CD1c-positive myeloid dendritic cell (primary cell): ENCODE results near the gene ZNF134.

Experiments used
- DNase-seq: peaks from one replicate; pipeline ENCODE4 v3.0.0-alpha.2; 2016; ENCODE audit errors: extremely low spot score

ZNF134 gene

DNA sequence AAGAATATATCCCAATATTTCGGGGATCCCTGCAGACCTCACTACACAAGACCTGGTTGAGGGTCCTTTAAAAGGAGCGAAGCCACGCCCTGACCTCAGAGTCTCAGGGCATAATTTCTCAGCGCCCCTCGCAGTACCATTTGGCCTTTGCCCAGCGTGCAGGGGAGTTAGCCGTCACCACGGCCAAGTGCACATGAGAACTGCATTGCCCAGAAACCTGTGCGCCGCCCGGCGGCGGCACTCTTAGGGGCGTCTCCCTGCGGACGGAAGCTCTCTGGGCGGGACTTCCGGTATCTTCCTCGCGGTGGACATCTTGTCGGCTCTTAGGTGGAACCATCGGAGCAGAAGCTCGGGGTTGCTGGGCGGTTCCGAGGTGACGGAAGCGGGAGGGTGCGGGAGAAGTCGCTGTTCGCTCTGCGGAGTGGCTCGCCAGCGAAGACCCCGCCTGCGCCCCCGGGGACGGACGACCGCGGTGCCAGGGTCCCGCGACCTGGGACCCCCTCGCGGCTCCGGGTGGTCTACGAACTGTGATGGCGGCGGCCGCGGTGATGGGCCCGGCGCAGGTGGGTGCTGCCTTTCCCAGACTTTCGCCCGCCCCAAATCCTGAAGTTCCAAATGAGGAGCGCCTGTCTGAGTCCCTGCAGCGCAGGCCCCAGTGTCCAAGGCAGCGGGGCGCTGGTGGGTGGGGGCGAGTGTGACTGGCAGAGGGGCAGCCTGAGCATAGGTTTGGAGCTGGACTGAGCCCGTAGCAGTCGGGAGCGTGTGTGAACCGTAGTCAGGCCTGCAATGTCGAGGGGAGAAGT is at the start of gene ZNF134:
Gene ZNF134, plus strand, starts transcription at position 302 of the 803 bp plus-strand sequence. CDS start 5,227 bp downstream, outside the sequence.
- DNase-seq = peak; percentile 96

DNA sequence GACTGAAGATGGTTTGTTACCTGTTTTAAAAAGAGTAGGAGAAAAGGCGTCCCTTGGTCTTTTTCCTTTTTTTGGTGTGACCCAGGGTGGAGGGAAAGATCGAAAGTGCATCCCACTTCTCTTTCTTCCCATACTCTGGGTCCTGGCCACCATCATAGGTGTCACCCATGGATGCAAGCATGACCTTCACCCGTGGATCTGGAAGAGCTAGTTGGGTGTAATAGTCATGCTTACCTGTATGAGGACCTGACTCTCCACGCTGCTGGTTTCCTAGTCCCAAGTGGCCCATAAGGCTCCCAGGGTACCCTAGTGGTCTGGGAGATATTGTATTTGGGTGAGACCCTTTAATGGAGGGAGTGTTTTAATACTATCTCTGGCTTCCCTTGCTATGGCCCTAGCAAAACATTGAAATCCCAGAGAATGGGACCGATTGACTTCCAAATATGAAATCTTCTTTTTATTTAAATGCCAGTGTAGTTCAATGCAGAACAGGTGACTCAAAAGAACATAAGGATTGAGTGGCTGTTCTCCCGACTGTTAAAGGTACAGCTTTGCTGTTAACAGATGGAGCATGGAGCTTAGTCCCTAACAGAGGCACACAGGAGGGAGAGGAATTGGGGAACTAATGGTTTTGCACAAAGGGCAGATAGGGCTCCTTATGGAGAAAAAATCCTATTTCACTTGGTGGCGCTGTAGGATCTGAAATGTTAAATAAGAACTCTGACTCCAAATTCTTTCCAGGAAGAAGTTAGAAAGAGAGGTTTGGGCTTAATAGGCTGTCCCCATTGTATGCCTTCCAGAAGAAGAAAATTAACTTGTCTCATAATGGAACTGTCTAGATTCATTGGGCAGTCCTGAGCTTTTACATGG is 47.4 kb upstream of the ZNF134 start:
- DNase-seq = no peak

DNA sequence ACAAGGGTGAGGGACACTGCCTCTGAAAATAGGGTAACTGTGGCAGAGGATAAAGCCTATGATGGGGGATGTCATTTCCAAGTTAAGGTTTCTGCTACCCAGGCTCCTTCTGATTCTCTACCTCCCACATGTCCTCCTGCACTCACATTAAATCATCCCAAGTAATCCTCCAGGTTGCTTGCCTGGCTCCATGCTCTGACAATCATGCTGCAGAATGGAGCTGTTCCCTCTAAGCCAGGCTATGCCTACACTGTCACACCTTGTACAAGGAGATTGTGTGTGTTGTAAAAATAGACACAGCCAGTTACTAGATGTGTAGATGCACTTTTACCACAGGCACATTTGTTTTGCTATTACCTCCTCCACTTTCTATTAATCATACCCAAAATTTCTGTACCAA is 43.3 kb upstream of the ZNF134 start:
- no peak for DNase-seq

DNA sequence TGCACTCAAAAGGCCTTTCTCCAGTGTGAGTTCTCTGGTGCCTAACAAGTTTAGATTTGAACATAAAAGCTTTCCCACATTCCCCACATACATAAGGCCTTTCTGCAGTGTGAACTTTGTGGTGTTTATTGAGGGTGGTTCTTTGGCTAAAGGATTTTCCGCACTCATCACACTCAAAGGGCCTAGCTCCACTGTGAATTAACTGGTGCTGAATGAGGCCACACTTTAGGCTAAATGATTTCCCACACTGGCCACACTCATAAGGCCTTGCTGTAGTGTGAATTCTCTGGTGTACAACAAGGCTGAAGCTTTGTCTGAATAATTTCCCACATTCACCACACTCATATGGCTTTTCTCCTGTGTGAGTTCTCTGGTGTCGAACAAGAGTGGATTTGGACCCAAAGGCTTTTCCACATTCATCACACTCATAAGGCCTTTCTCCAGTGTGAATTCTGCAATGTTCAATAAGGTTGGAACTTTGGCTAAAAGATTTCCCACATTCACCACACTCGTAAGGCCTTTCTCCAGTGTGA is 41.6 kb upstream of the ZNF134 start:
- DNase-seq = no peak

DNA sequence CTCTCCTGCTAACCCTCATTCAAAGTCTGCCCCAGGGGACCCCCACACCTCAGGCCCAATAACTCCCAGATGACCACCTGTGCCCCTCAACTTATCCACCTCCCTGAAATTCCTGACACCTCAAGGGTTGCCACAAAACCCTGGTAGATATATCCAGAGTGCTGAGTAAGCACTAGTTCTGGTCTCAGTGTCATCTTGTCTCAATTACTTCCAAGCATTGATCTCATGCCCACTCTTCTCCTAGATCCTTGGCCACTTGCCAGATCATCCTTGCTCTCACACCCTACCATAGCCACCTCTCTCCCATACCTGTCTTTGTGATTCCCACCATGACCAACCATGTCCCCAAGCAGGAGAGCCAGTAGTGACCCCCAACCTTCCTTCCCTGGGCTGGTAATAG is 37.4 kb upstream of the ZNF134 start:
- no peak for DNase-seq

DNA sequence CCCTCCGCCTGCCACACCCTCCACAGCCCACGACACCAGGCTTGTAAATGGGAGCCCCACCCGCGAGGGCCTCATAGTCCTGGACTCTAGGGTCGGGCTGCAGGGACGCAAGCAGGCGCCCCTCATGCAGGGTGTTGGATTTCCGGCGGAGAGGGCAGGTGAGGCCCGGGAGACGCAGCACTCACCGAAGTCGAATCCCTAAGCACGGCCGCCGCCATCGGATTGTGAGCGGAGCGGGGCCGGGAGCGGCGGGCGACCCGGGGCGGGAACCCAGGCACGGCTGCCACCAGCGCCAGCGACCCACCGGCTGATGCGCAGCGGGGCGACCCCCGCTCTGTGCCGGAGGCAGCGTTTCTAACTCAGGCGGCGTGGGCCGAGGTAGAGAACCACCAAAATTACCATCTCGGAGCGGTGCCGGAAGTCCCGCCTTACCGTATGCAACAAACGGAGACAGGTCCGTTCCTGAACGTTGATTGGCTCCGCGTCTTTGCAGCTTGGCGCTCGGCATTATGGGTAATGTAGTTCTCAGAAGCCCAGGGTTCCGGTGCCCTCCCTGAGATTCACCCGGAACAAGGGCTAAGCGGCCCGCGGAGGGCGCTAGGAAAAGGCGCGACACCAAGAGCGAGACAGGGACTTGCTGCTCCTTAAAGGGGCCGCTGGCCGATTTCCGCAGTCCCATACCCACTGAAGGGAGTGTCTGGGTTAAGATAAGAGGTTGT is 35.4 kb upstream of the ZNF134 start, which contains the start of gene ZNF416:
Gene ZNF416, minus strand, starts transcription at position 425 of the 719 bp plus-strand sequence. Its CDS starts 207 bp downstream, at position 218.
- peak; percentile 99 for DNase-seq

DNA sequence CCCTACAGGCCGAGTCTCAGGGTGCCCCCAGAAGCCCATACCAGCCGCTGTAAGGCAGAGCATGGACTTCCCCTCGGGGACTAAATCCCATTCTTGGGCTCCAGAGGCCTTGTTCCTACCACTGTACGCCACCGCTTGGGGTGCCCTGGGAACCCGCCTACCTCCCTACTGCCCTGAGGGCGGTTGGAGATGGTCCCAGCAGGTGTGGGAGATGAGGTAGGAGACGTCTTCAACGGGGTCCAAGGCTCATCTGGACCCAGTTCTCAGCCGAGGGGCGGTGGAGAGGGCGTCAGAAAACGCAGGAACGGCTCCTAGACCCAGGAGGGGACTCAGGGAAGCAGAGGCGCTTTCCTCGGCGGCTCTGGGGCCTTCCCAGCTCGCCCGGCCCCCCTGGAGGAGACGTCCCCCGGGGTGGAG is 30.9 kb upstream of the ZNF134 start:
- DNase-seq = no peak

DNA sequence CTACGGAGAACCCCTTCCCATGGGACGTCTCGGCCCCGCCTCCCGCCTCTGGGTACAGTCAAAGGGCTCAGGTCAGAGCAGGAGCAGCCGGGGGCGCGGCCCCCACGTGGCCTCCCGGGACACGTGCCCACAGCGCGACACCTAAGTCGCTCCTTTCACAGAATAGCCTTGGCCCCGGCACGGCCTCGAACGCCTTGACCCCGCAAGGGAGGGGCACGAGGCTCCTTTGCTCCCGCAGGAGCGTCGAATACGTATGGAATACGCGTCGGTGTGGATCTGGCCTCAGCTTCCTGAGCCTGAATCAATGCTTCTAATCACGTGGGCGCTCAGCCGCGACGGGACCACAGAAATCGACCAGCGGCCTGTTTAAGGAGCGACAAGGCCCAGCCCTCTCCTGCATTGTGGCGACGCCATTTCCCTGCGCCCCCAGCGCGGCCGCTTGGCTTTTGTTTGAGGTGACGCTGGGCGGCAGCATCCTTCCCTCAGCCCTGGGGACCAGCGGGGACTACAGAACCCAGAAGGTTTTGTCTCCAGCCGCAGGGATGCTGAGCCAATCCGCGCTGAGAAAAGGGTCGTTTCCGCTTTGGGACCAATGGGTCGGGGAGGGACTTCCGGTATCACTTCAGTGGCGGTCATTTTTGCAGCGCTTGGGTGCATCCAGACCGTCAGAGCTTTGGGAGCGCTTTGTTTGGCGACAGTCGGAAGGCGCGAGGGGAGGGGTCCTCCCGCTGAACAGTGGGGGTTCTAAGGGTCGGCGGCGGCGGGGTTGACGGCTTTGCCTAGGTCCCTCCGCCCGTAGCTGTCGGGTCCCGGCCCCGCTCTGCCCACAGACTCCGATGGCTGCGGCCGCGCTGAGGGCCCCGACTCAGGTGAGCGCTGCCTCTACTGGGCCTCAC is 30.3 kb upstream of the ZNF134 start, which contains the start of gene ZIK1:
Gene ZIK1, plus strand, starts transcription at position 625 of the 896 bp plus-strand sequence. Its CDS starts 212 bp downstream, at position 837.
- peak; percentile 94 for DNase-seq

DNA sequence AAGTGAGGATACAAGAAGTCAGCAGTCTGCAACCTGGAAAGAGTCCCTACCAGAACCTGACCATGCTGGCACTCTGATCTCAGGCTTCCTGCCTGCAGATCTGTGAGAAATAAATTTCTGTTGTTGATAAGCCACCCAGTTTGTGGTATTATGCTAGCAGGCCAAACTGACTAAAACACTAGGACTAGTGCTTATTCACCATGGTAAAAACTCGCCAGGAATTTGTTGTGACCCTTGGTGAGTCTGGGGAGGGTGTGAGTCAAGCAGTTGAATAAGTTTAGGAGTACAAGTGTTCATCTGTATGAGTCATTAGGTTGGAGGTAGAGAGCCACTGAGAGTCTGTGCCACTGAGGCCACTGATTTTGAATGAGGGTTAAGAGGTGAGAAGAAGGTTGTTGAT is 26.5 kb upstream of the ZNF134 start:
- DNase-seq = no peak

DNA sequence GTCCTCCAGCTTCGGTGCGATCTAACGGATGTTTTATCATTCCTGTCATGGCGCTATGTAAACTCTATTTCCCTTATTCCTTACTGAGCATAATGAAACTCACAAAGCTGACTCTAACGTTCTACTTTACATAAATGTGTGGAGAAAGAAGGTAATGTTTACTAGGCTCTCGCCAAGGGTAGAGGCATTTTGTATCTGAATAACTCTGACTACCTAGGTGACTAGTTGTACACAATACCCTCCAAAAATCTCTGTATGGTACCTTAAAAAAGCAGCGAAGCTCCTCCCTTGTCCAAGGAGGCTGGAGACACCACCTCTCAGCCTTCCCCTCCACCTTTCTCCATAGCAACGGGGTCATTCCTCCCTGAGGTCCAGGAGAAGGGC is 14.7 kb upstream of the ZNF134 start:
- DNase-seq = no peak

DNA sequence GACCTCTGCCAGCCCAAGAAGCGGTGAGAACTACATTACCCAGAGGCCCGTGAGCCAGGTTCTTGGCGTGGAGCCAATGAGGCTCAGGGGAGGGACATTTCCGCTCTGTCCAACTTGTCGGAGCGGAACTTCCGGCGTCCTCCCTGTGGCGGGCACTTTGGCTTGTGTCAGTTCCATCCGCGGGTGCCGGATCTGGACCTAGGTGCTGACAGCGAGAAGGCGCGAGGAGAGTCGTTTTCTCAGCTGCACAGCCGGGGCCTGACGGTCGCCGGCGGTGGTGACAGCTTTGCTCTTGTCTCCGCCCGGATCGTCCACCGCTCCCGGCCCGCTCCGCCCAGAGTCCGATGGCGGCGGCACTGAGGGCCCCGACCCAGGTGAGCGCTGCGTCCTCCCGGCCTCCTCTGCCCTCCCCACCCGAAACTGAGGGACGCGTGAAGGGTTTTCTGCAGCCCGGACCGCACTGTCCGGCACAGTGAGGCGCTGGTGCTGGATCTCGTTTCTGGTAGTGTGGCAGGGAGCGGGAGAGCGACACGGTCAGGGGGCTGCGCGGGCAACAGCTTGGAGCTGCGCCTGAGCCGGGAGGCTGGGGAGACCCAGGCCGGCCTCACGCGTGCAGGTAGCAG is 14.2 kb upstream of the ZNF134 start, which contains the start of gene ZNF530:
Gene ZNF530, plus strand, starts transcription at position 125 of the 623 bp plus-strand sequence. CDS start 4,461 bp downstream, outside the sequence.
- peak; percentile 95 for DNase-seq

DNA sequence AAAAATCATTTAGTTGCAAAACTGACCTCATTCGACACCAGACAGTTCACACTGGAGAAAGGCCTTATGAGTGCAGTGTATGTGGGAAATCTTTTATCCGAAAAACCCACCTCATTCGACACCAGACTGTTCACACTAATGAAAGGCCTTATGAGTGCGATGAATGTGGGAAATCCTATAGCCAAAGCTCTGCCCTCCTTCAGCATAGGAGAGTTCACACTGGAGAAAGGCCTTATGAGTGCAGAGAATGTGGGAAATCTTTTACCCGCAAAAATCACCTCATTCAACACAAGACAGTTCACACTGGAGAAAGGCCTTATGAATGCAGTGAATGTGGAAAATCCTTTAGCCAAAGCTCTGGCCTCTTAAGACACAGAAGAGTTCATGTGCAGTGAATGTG is 7.1 kb upstream of the ZNF134 start:
- DNase-seq = no peak

DNA sequence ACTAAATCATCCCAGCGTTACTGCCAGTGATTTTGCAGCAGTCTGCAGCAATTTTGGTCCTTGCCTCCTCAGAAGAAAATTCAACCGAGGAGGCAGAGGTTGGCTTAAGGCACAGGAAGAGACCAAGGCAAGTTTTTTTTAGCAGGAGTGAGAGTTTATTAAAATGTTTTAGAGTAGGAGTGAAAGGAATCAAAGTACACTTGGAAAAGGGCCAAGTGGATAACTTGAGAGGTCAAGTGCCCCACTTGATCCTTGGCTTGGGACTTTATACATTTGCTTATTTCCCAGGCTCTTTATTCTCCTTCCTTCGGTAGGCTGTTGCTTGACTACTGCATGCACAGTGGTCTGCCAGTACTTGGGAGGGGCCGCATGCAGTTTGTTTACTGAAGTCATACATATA is 2.9 kb upstream of the ZNF134 start:
- no peak for DNase-seq

DNA sequence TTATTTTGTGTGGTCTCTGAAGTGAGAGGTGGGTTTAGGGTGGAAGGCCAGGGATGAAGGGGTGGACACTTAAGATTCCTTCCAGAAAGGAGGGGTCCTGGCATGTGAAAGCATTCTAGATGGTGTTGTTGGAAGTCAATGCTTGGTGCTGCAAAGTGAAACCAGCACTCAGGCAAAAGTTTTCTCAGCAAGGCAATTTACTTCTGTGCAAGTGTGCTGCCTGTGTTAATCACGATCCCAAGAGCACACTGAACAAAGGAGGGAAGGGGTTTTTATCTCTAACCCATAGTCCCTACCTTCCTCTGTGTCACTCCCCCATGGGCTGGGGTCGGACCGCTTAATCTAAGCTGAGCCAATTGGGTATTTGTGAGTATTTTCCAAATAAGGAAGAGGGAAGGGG is 1.3 kb downstream of the ZNF134 start:
- DNase-seq = no peak

DNA sequence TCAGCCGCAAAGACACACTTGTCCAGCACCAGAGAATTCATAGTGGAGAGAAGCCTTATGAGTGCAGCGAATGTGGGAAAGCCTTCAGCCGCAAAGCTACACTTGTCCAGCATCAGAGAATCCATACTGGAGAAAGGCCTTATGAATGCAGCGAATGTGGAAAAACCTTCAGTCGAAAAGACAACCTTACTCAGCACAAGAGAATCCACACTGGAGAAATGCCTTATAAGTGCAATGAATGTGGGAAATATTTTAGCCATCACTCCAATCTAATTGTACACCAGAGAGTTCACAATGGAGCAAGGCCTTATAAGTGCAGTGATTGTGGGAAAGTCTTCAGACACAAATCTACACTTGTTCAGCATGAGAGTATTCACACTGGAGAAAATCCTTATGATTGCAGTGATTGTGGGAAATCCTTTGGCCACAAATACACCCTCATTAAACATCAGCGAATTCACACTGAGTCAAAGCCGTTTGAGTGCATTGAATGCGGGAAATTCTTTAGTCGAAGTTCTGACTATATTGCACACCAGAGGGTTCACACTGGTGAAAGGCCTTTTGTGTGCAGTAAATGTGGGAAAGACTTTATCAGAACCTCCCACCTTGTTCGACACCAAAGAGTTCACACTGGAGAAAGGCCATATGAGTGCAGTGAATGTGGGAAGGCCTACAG is 6.8 kb downstream of the ZNF134 start:
- DNase-seq = no peak

DNA sequence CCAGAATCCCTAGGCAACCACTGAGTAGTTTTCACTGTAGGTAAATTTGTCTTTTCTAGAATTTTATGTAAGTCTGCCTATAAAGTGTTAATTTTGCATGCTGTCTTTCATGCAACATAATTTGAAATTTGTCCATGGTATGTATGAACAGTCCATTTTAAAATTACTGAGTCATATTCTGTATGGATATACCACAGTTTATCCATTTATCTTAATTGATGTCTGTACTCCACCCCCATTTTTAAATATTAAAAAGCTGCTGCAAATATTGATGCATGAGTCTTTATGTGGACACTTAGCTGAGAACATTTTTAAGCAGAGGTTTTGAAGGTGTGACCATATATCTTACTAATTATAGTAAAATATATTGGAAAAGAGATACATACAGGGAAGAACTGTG is 9.0 kb downstream of the ZNF134 start:
- no peak for DNase-seq

DNA sequence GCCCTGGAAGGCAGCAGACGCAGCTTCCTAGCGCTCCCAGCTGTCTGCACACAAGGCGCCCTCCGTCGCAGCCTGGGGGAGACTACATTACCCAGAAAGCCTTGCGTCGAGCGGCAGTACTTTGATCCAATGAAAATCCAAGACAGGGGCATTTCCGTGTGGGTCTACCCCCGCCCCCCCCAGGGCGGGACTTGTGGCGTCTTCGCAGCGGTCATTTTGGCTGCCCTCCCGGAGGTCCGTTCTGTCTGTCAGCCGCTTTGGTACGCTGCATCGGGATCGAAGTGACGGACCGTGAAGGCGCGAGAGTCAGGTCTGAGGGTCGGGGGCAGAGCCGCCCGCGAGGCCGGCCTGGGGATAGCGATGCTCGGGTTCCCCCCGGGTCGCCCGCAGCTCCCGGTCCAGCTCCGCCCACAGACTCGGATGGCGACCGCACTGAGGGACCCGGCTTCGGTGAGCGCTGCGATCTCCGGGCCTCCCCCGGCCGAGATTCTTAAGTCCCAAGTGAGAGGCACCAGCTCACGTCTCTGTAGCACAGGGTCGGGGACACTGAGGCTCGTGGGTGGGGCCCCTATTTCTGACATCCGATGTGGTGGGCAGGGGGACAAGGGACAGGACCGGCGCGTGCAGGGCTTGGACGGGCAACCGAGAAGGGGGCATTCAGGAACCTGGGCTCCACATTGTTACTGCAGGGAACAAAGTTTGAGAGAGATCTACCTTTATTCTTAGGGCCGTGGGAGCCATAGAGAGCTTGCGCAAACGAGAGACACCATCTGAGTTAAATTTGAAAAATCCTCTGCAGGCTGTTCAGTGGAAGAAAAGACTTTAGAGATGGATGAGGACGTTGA is 19.2 kb downstream of the ZNF134 start, which contains the start of gene ZNF211:
Gene ZNF211, plus strand, starts transcription at position 182 of the 845 bp plus-strand sequence. Its CDS starts 179 bp downstream, at position 361.
- peak; percentile 97 for DNase-seq

DNA sequence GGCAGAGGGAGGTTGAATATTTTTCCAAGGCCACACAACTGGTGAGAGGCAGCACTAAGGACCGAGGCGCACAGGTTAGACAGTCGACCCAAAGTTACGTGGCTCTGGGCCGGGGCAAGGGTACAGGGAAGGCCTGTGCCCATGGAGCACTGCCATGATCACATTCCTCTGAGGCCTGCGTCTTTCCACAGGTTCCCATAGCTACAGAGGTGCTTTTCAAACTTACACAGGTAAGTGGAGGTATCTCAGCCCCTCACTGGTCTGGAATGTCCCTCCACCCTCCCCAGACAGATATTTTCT is 19.7 kb downstream of the ZNF134 start:
- no peak for DNase-seq

DNA sequence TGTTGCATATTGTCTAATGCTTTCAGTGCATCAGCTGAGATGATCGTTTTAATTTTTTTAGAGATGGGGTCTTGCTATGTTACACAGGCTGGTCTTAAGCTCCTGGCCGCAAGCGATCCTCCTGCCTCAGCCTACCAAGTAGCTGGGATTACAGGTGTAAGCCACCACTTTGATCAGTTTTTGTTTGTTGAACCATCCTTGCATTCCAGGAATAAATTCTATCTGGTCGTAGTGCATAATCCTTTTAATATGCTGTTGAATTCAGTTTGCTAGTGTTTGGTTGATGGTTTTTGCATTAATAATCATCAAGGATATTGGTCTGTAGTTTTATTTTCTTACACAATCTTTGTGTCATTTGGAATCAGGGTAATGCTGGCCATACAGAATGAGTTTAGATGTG is 23.3 kb downstream of the ZNF134 start:
- DNase-seq = no peak
